K562 (cell line): ENCODE results near the gene OGDH. TPM values are rescaled to one million over a fixed set of nuclear protein-coding genes. Genes with fewer than 3 reads are reported as not detected.

Experiments used
- DPF2 ChIP-seq: fragments of 450-650 bp; IDR thresholded peaks from 2 replicates; pipeline ENCODE4 v1.6.1; 2016
- ESRRA ChIP-seq: fragments of 450-650 bp; IDR thresholded peaks from 2 replicates; pipeline ENCODE4 v1.6.1; 2014; ENCODE audit warnings: low read depth, mild to moderate bottlenecking, moderate library complexity, borderline replicate concordance
- ETS2 ChIP-seq: IDR thresholded peaks from 2 replicates; pipeline ENCODE4 v1.6.1; 2016; ENCODE audit warnings: borderline replicate concordance, missing genetic modification characterization, mild to moderate bottlenecking, moderate library complexity, missing compliant biosample characterization; ENCODE audit not compliant: poor library complexity, severe bottlenecking
- KDM1A ChIP-seq, 2 experiments: fragments of 450-650 bp; IDR thresholded peaks; 2 replicates each; pipeline ENCODE4 v1.6.1; 2016; ENCODE audit warnings: mild to moderate bottlenecking in 2 of 2
- MEF2D ChIP-seq: conservative IDR thresholded peaks from 2 replicates; pipeline ENCODE4 v1.6.1; 2016; ENCODE audit warnings: low read depth, missing genetic modification characterization, missing compliant biosample characterization
- POU5F1 ChIP-seq: fragments of 150-350 bp; IDR thresholded peaks from 2 replicates; pipeline ENCODE4 v1.6.1; 2014; ENCODE audit warnings: borderline replicate concordance, low read length, low read depth, mild to moderate bottlenecking; ENCODE audit not compliant: partially characterized antibody
- RBM17 ChIP-seq: fragments of 200-400 bp; formaldehyde crosslinking; IDR thresholded peaks from 2 replicates; pipeline ENCODE4 v1.6.1; 2017; ENCODE audit warnings: low read depth, mild to moderate bottlenecking, low read length, borderline replicate concordance
- RCOR1 ChIP-seq, 2 experiments: IDR thresholded peaks; 2 replicates each; pipeline ENCODE4 v1.6.1; 2012; ENCODE audit warnings: low read depth in 2 of 2, low read length in 2 of 2, borderline replicate concordance in 1 of 2, improper control_type of control experiment in 1 of 2
- ZNF232 ChIP-seq: sonication (generic); formaldehyde crosslinking; IDR thresholded peaks from 2 replicates; pipeline ENCODE4 v1.8.0; 2022; ENCODE audit warnings: mild to moderate bottlenecking, missing genetic modification reagents
- polyA plus RNA-seq, 8 experiments: library from polyadenylated mRNA; depleted of rRNA in 4 of 8; stranded (reverse) in 5 of 8; unstranded in 3 of 8; fragments of >200 nt; fragmentation: Nextera tagmentation in 2 of 8; fragmentation: Illumina TruSeq in 1 of 8; extraction: Ambion mirVana in 2 of 8; extraction: Trizol in 1 of 8; gene quantifications; 2 replicates each; pipeline versions ENCODE4 v1.2.1 to v1.2.3, GENCODE V29; 2011 to 2014; ENCODE audit warnings: inconsistent platforms in 1 of 8, missing spikeins in 1 of 8
- total RNA-seq, 7 experiments: library from RNA; depleted of rRNA in 6 of 7; stranded (reverse); fragments of >200 nt in 6 of 7; fragmentation: Illumina TruSeq in 2 of 7; extraction: Trizol in 2 of 7; gene quantifications; 2 replicates each; pipeline versions ENCODE4 v1.2.1 to v1.2.3, GENCODE V29; 2011 to 2021; ENCODE audit warnings: low replicate concordance in 1 of 7
- TF ChIP-seq, protein P1 (sequence below): fragments of 450-650 bp; IDR thresholded peaks from 2 replicates; pipeline ENCODE4 v1.6.1; 2016; ENCODE audit warnings: low read depth, mild to moderate bottlenecking, moderate library complexity
- TF ChIP-seq, protein P2 (sequence below): fragments of 150-350 bp; conservative IDR thresholded peaks from 2 replicates; pipeline ENCODE4 v1.6.1; 2014; ENCODE audit warnings: low read length

Gene OGDH
- total and polyA plus RNA-seq, 9 of the 15 experiments (the other 6 are each of a cell fraction or from before 2014, with no cell fraction given) = 3.1 to 80.3 (median 23.5) TPM

DNA sequence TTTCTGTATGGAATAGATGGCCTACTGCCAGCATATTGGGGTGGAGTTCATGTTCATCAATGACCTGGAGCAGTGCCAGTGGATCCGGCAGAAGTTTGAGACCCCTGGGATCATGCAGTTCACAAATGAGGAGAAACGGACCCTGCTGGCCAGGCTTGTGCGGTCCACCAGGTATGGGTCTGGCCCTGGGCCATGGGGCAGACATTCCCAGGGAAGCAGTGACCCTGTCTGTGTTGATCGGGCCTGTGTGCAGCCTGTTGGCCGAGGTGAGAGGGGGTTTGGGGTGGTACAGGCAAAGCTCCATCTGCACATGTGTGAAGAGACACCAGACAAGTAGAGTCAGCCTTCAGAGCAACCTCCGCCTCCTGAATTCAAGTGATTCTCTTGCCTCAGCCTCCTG lies 67.3 kb downstream of the OGDH start (continued):
- no peak for TF ChIP-seq ETS2 (tag)
- TF ChIP-seq ESRRA = no peak
- TF ChIP-seq MEF2D = no peak
- TF ChIP-seq, protein P1, sequence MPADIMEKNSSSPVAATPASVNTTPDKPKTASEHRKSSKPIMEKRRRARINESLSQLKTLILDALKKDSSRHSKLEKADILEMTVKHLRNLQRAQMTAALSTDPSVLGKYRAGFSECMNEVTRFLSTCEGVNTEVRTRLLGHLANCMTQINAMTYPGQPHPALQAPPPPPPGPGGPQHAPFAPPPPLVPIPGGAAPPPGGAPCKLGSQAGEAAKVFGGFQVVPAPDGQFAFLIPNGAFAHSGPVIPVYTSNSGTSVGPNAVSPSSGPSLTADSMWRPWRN = no peak
- TF ChIP-seq KDM1A (IDR thresholded peaks at IDR 0.05) = no peak
- no peak for TF ChIP-seq RCOR1 (IDR thresholded peaks at IDR 0.05; ENCODE audit: borderline replicate concordance in 1 of 2, low read depth in 2 of 2, low read length in 2 of 2)
- no peak for TF ChIP-seq RBM17
- TF ChIP-seq ZNF232 (CRISPR knock-in tag) = no peak
- TF ChIP-seq POU5F1 = no peak
- TF ChIP-seq DPF2 = no peak
- TF ChIP-seq, protein P2, sequence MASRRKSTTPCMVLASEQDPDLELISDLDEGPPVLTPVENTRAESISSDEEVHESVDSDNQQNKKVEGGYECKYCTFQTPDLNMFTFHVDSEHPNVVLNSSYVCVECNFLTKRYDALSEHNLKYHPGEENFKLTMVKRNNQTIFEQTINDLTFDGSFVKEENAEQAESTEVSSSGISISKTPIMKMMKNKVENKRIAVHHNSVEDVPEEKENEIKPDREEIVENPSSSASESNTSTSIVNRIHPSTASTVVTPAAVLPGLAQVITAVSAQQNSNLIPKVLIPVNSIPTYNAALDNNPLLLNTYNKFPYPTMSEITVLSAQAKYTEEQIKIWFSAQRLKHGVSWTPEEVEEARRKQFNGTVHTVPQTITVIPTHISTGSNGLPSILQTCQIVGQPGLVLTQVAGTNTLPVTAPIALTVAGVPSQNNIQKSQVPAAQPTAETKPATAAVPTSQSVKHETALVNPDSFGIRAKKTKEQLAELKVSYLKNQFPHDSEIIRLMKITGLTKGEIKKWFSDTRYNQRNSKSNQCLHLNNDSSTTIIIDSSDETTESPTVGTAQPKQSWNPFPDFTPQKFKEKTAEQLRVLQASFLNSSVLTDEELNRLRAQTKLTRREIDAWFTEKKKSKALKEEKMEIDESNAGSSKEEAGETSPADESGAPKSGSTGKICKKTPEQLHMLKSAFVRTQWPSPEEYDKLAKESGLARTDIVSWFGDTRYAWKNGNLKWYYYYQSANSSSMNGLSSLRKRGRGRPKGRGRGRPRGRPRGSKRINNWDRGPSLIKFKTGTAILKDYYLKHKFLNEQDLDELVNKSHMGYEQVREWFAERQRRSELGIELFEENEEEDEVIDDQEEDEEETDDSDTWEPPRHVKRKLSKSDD = no peak
